Activated naive CD8-positive, alpha-beta T cell (primary cell): ENCODE data around the gene TTC32.
"Not testable (repeated sequence)": the region's sequence is repeated elsewhere in the genome, so short reads cannot be mapped to it uniquely, and the experiment has no call there.

Experiments
- H3K27ac Mint-ChIP-seq: one replicate; pipeline ENCODE4 v1.8.0; 2021; ENCODE audit warnings: mixed read lengths
- H3K27me3 Mint-ChIP-seq: one replicate; pipeline ENCODE4 v1.8.0; 2021; ENCODE audit warnings: mixed read lengths
- H3K36me3 Mint-ChIP-seq: one replicate; pipeline ENCODE4 v1.8.0; 2021; ENCODE audit warnings: mixed read lengths
- H3K4me1 Mint-ChIP-seq: one replicate; pipeline ENCODE4 v1.8.0; 2021; ENCODE audit warnings: low read depth, mixed read lengths
- H3K4me3 Mint-ChIP-seq: one replicate; pipeline ENCODE4 v1.8.0; 2021; ENCODE audit warnings: mild to moderate bottlenecking, mixed read lengths
- H3K9me3 Mint-ChIP-seq: one replicate; pipeline ENCODE4 v1.8.0; 2021; ENCODE audit warnings: low read depth, mixed read lengths

The TTC32 gene

GRCh38 chr2:19901442-19902215 is at the start of gene TTC32:
TSS of gene TTC32 (minus strand) at chr2:19901983. CDS start at chr2:19901854, 129 bp downstream.
- Mint-ChIP-seq H3K36me3 (peaks cover 2% of the 10 kb centered on the region), H3K27me3 (peaks cover 1% of the 10 kb centered on the region), H3K9me3 (no peaks in the 10 kb centered on the region), H3K27ac (peak within 1 kb of the TSS; percentile 98), H3K4me3 (peak within 1 kb of the TSS; percentile 94), H3K4me1 (peaks cover 38% of the 10 kb centered on the region)

- peaks cover 9% of the 10 kb centered on the region for H3K36me3 Mint-ChIP-seq
- H3K9me3 Mint-ChIP-seq: no peaks in the 10 kb centered on the region
- no peak overlapping the region for H3K27ac Mint-ChIP-seq
- H3K4me3 Mint-ChIP-seq: no peak overlapping the region
- H3K4me1 Mint-ChIP-seq: no peaks in the 10 kb centered on the region
- H3K27me3 Mint-ChIP-seq: no peaks in the 10 kb centered on the region
Measured at GRCh38 chr2:19949071-19949470, 47.3 kb upstream of the TTC32 start.

DNA sequence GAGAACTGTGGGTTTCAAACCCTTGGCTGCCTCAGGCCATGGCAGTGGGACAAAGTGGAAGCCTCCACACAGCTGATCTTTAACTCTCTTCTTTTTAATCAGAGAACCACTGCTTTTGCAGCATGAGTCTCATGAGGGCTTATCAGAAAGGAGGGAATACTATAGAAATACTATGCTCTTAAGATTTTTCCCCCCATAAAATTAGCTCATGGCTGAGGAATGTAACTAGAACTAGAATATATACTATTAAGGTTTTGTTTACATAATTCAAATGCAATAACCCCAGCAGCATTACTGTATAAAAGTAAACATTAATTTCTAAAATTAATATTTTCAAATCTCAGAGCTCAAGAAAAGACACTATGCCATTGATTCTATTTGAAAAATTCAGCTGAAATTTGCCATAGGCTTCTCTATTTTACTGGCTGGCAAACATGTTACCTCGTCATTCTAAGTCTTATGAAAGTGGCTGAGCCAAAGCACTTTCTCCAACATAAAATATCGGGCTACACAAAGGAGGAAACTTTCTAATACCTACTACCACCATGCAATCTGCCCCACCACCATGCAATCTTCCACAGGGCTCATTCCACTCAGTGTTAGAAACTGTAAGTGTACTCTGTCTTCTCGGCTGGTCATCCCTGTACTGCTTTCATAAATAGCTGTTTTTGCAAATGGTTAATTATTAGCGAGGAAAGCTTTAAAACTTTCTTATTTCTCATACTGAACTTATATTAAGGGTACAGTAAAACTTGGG is 45.6 kb upstream of the TTC32 start:
- no peak overlapping the region for H3K4me3 Mint-ChIP-seq
- no peak overlapping the region for H3K27ac Mint-ChIP-seq
- H3K36me3 Mint-ChIP-seq: peaks cover 11% of the 10 kb centered on the region
- no peaks in the 10 kb centered on the region for H3K9me3 Mint-ChIP-seq
- no peaks in the 10 kb centered on the region for H3K4me1 Mint-ChIP-seq
- no peaks in the 10 kb centered on the region for H3K27me3 Mint-ChIP-seq

DNA sequence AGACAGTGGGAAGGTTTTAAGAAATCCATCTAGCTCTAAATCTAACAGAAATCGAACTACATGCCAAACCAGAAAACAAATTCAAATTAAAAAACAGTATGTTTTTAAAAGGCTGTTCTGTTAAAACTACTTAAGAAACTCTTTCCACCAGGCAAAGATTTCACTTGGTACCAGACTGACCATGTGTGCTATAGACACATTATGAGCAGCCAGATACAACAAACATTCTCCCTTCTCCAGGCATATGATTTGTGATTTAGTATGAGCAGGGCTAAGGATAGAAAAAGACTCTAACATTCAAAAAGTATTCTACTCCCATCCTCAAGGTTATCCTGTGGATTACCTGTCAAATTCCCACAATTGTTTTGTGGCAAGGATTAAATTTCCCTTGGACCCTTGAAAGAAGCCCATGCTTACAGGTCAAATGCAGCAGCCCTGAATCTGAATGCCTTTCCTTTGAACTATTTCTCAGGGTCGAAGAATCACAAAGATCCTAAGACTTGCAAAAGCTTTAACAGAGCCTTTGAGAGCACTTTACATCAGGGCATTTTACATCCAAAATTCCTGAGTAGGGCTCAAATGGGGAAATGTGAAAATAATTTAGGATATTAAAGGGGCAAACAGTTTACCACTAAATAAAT is 42.5 kb upstream of the TTC32 start:
- Mint-ChIP-seq H3K36me3 (peaks cover 9% of the 10 kb centered on the region), H3K4me3 (no peak overlapping the region), H3K27ac (no peak overlapping the region), H3K4me1 (no peaks in the 10 kb centered on the region), H3K27me3 (no peaks in the 10 kb centered on the region), H3K9me3 (no peaks in the 10 kb centered on the region)

DNA sequence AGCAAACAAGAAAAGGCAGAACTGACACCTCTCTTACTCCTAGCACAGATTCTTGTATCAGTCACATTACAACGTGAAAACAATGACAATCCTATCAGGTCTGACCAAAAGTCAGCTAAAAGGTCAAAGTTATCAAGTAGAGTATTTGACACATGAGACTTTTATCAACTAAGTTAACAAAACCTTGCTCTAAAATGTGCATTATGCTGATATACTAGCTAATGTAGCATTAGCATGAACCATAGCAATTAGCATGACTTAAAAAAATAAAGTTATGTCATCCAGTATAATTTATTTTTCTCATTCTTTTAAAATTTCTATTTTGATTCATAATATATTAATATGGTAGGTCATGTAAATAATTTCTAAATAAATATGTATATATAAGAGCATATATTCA is 41.4 kb upstream of the TTC32 start:
- peaks cover 8% of the 10 kb centered on the region for H3K36me3 Mint-ChIP-seq
- H3K4me1 Mint-ChIP-seq: no peaks in the 10 kb centered on the region
- no peak overlapping the region for H3K4me3 Mint-ChIP-seq
- H3K9me3 Mint-ChIP-seq: no peaks in the 10 kb centered on the region
- H3K27me3 Mint-ChIP-seq: no peaks in the 10 kb centered on the region
- H3K27ac Mint-ChIP-seq: no peak overlapping the region

- Mint-ChIP-seq H3K27ac (no peak overlapping the region), H3K4me3 (no peak overlapping the region), H3K27me3 (no peaks in the 10 kb centered on the region), H3K4me1 (no peaks in the 10 kb centered on the region), H3K36me3 (peaks cover 12% of the 10 kb centered on the region), H3K9me3 (no peaks in the 10 kb centered on the region)
Measured at GRCh38 chr2:19942199-19942598, 40.4 kb upstream of the TTC32 start.

- Mint-ChIP-seq H3K4me3 (no peak overlapping the region), H3K36me3 (peaks cover 18% of the 10 kb centered on the region), H3K27ac (no peak overlapping the region), H3K27me3 (no peaks in the 10 kb centered on the region), H3K9me3 (no peaks in the 10 kb centered on the region), H3K4me1 (no peaks in the 10 kb centered on the region)
Measured at GRCh38 chr2:19937004-19937403, 35.2 kb upstream of the TTC32 start.

GRCh38 chr2:19936203-19936602 is 34.4 kb upstream of the TTC32 start:
- no peaks in the 10 kb centered on the region for H3K27me3 Mint-ChIP-seq
- no peak overlapping the region for H3K27ac Mint-ChIP-seq
- H3K4me3 Mint-ChIP-seq: no peak overlapping the region
- H3K4me1 Mint-ChIP-seq: no peaks in the 10 kb centered on the region
- H3K36me3 Mint-ChIP-seq: peaks cover 19% of the 10 kb centered on the region
- peaks cover 2% of the 10 kb centered on the region for H3K9me3 Mint-ChIP-seq

- Mint-ChIP-seq H3K27me3 (no peaks in the 10 kb centered on the region), H3K27ac (no peak overlapping the region), H3K4me3 (no peak overlapping the region), H3K9me3 (peaks cover 3% of the 10 kb centered on the region), H3K36me3 (peaks cover 27% of the 10 kb centered on the region), H3K4me1 (no peaks in the 10 kb centered on the region)
Measured at GRCh38 chr2:19933351-19933981, 31.7 kb upstream of the TTC32 start.

GRCh38 chr2:19932928-19933327 is 31.1 kb upstream of the TTC32 start:
- peaks cover 3% of the 10 kb centered on the region for H3K9me3 Mint-ChIP-seq
- H3K36me3 Mint-ChIP-seq: peaks cover 30% of the 10 kb centered on the region
- no peaks in the 10 kb centered on the region for H3K27me3 Mint-ChIP-seq
- no peak overlapping the region for H3K4me3 Mint-ChIP-seq
- H3K4me1 Mint-ChIP-seq: no peaks in the 10 kb centered on the region
- H3K27ac Mint-ChIP-seq: no peak overlapping the region

DNA sequence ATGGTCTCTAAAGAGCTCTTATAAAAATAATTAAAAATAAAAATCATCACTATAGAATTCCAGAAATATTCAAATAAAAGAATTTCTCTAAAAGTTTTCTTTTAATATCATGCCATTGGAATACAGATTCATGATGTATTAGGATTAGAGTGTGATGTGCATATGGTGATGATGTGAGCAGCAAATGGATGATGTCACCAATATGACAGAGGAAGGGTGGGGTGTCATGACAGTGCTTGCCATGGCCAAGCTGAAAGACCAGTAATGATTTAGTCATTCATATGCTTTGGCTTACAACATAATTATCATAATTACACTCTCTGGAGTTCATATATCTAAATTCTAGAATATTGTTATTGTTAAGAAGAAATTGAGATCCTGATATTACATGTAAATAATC is 27.4 kb upstream of the TTC32 start:
- Mint-ChIP-seq H3K27ac (no peak overlapping the region), H3K9me3 (peaks cover 15% of the 10 kb centered on the region), H3K4me3 (no peak overlapping the region), H3K4me1 (no peaks in the 10 kb centered on the region), H3K27me3 (no peaks in the 10 kb centered on the region), H3K36me3 (peaks cover 45% of the 10 kb centered on the region)

DNA sequence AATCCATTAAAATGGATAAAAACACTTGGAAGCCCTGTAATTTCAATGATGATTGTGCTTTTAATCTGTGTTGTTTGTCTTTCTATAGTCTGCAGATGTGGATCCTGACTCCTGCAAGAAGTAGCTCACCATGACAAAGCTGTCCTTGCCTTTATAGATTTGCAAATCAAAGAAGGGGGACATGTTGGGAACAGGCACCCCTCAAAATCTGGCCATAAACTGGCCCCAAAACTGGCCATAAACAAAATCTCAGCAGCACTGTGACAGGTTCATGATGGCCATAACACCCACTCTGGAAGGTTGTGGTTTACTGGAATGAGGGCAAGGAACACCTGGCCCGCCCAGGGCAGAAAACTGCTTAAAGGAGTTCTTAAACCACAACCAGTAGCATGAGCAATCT is 26.0 kb upstream of the TTC32 start:
- H3K4me3 Mint-ChIP-seq, H3K27ac Mint-ChIP-seq, H3K27me3 Mint-ChIP-seq, H3K4me1 Mint-ChIP-seq: not testable (repeated sequence)
- Mint-ChIP-seq H3K9me3 (peaks cover 15% of the 10 kb centered on the region), H3K36me3 (peaks cover 43% of the 10 kb centered on the region)

- Mint-ChIP-seq H3K36me3 (peaks cover 44% of the 10 kb centered on the region), H3K9me3 (peaks cover 12% of the 10 kb centered on the region)
Measured at GRCh38 chr2:19924526-19924925, 22.7 kb upstream of the TTC32 start.

DNA sequence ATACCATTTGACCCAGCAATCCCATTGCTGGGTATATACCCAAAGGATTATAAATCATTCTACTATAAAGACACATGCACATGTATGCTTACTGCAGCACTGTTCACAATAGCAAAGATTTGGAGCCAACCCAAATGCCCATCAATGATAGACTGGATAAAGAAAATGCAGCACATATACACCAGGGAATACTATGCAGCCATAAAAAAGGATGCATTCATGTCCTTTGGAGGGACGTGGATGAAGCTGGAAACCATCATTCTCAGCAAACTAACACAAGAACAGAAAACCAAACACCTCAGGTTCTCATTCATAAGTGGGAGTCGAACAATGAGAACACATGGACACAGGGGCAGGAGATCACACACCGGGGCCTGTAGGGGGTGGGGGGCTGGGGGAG is 20.4 kb upstream of the TTC32 start:
- not testable (repeated sequence) for H3K27ac Mint-ChIP-seq, H3K27me3 Mint-ChIP-seq, H3K4me1 Mint-ChIP-seq, H3K9me3 Mint-ChIP-seq, H3K4me3 Mint-ChIP-seq
- H3K36me3 Mint-ChIP-seq: peaks cover 39% of the 10 kb centered on the region

More at GRCh38 chr2:19924526-19924925, 22.7 kb upstream of the TTC32 start:
- H3K27me3 Mint-ChIP-seq, H3K4me3 Mint-ChIP-seq, H3K27ac Mint-ChIP-seq, H3K4me1 Mint-ChIP-seq: not testable (repeated sequence)
